Thyroid gland (tissue), 4 donors: ENCODE measurements around the gene NDUFB6.

Source experiments
- CTCF ChIP-seq, 6 experiments: fragments of 200-600 bp in 3 of 6; fragments of 450-650 bp in 3 of 6; sonication (generic) in 3 of 6; IDR thresholded peaks; one replicate each; pipeline ENCODE4 v1.5.1; 2016 to 2019; ENCODE audit warnings: antibody characterized with exemption in 6 of 6, mild to moderate bottlenecking in 2 of 6, inconsistent platforms in 1 of 6, moderate library complexity in 1 of 6
- POLR2A ChIP-seq, 2 donors: fragments of 450-650 bp; IDR thresholded peaks; one replicate each; pipeline ENCODE4 v1.6.1; 2017; ENCODE audit warnings: antibody characterized with exemption in 2 of 2, mild to moderate bottlenecking in 2 of 2, moderate library complexity in 1 of 2

- TF ChIP-seq POLR2A (IDR thresholded peaks at IDR 0.05): no peak
- no peak for TF ChIP-seq CTCF (IDR thresholded peaks at IDR 0.05)
These were observed 45.3 kb upstream of the NDUFB6 start for GRCh38 chr9:32618261-32618660.
